ENCODE results near the gene MAEL.

The MAEL gene

GRCh38 chr1:167057241-167057688 lies 68.2 kb downstream of the MAEL start:
- peaks cover 72% of the 10 kb centered on the region; the same call in 1 of the 2 replicates for H3K36me3 ChIP-seq (ENCODE audit: insufficient read depth, low read length)
- H2AFZ ChIP-seq (ENCODE audit: low read length), result no peak overlapping the region
- H4K20me1 ChIP-seq (ENCODE audit: insufficient read depth, low read length, poor library complexity, severe bottlenecking), result no peaks in the 10 kb centered on the region
- H3K4me1 ChIP-seq (ENCODE audit: insufficient read depth, low read length, poor library complexity, severe bottlenecking), result no peaks in the 10 kb centered on the region
- H3K4me3 ChIP-seq (ENCODE audit: low read length, poor library complexity, severe bottlenecking), result no peak overlapping the region
- H3F3A ChIP-seq (ENCODE audit: low read depth), result 0 out of 2 replicates have a peak, but pooled peaks cover 3% of the 10 kb centered on the region
- H3K27me3 ChIP-seq (ENCODE audit: insufficient read depth, low read length, poor library complexity, severe bottlenecking), result no peaks in the 10 kb centered on the region
- H3K79me2 ChIP-seq (ENCODE audit: insufficient read depth, low read length), result no peaks in the 10 kb centered on the region
- no peak overlapping the region for H3K4me2 ChIP-seq (ENCODE audit: low read depth, low read length, poor library complexity, severe bottlenecking)
- TF ChIP-seq EZH2phosphoT487 (IDR thresholded peaks at IDR 0.05; ENCODE audit: borderline replicate concordance) (no peak), CTCF (conservative IDR thresholded peaks at IDR 0.05; ENCODE audit: low read length) (peak; percentile 69)
- no peaks in the 10 kb centered on the region for H3K9me3 ChIP-seq (ENCODE audit: insufficient read depth, low read depth, low read length)
- no peaks in the 10 kb centered on the region for H3K9me2 ChIP-seq (replicated peaks; ENCODE audit: low read depth, low read length)
- no peak overlapping the region for H3K9ac ChIP-seq (ENCODE audit: low read depth, low read length, poor library complexity, severe bottlenecking)

GRCh38 chr1:167059045-167059808 lies 70.1 kb downstream of the MAEL start:
- H3K9ac ChIP-seq (ENCODE audit: low read depth, low read length, poor library complexity, severe bottlenecking), result no peak overlapping the region
- no peaks in the 10 kb centered on the region for H3K27me3 ChIP-seq (ENCODE audit: insufficient read depth, low read length, poor library complexity, severe bottlenecking)
- 0 out of 2 replicates have a peak, but pooled peaks cover 3% of the 10 kb centered on the region for H3F3A ChIP-seq (ENCODE audit: low read depth)
- H3K79me2 ChIP-seq (ENCODE audit: insufficient read depth, low read length), result no peaks in the 10 kb centered on the region
- TF ChIP-seq CTCF (conservative IDR thresholded peaks at IDR 0.05; ENCODE audit: low read length), result peak; percentile 99
- TF ChIP-seq EZH2phosphoT487 (IDR thresholded peaks at IDR 0.05; ENCODE audit: borderline replicate concordance), result no peak
- no peaks in the 10 kb centered on the region for H3K4me1 ChIP-seq (ENCODE audit: insufficient read depth, low read length, poor library complexity, severe bottlenecking)
- no peak overlapping the region for H3K4me3 ChIP-seq (ENCODE audit: low read length, poor library complexity, severe bottlenecking)
- H2AFZ ChIP-seq (ENCODE audit: low read length), result no peak overlapping the region
- H3K9me2 ChIP-seq (replicated peaks; ENCODE audit: low read depth, low read length), result no peaks in the 10 kb centered on the region
- no peaks in the 10 kb centered on the region for H3K9me3 ChIP-seq (ENCODE audit: insufficient read depth, low read depth, low read length)
- peak overlapping the region; percentile 15 for H3K4me2 ChIP-seq (ENCODE audit: low read depth, low read length, poor library complexity, severe bottlenecking)
- H4K20me1 ChIP-seq (ENCODE audit: insufficient read depth, low read length, poor library complexity, severe bottlenecking), result no peaks in the 10 kb centered on the region
- peaks cover 65% of the 10 kb centered on the region; the same call in 1 of the 2 replicates for H3K36me3 ChIP-seq (ENCODE audit: insufficient read depth, low read length)

GRCh38 chr1:167059809-167060107 lies 70.7 kb downstream of the MAEL start:
- no peaks in the 10 kb centered on the region for H3K79me2 ChIP-seq (ENCODE audit: insufficient read depth, low read length)
- no peak overlapping the region for H3K4me3 ChIP-seq (ENCODE audit: low read length, poor library complexity, severe bottlenecking)
- no peaks in the 10 kb centered on the region for H3K9me2 ChIP-seq (replicated peaks; ENCODE audit: low read depth, low read length)
- no peak overlapping the region for H3K9ac ChIP-seq (ENCODE audit: low read depth, low read length, poor library complexity, severe bottlenecking)
- no peak overlapping the region for H2AFZ ChIP-seq (ENCODE audit: low read length)
- H3K4me2 ChIP-seq (ENCODE audit: low read depth, low read length, poor library complexity, severe bottlenecking), result no peak overlapping the region
- no peaks in the 10 kb centered on the region for H3K27me3 ChIP-seq (ENCODE audit: insufficient read depth, low read length, poor library complexity, severe bottlenecking)
- no peaks in the 10 kb centered on the region for H3K4me1 ChIP-seq (ENCODE audit: insufficient read depth, low read length, poor library complexity, severe bottlenecking)
- TF ChIP-seq EZH2phosphoT487 (IDR thresholded peaks at IDR 0.05; ENCODE audit: borderline replicate concordance) (no peak), CTCF (conservative IDR thresholded peaks at IDR 0.05; ENCODE audit: low read length) (no peak)
- peaks cover 65% of the 10 kb centered on the region; the same call in 1 of the 2 replicates for H3K36me3 ChIP-seq (ENCODE audit: insufficient read depth, low read length)
- H3K9me3 ChIP-seq (ENCODE audit: insufficient read depth, low read depth, low read length), result no peaks in the 10 kb centered on the region
- H4K20me1 ChIP-seq (ENCODE audit: insufficient read depth, low read length, poor library complexity, severe bottlenecking), result no peaks in the 10 kb centered on the region
- 0 out of 2 replicates have a peak, but pooled peaks cover 3% of the 10 kb centered on the region for H3F3A ChIP-seq (ENCODE audit: low read depth)

Measured in Loucy (cell line).